SU-DHL-6 (cell line): ENCODE results near the gene ZCCHC13.

Experiments used
- CTCF ChIP-seq: fragments of 200-600 bp; sonication (generic); IDR thresholded peaks from one replicate; pipeline ENCODE4 v1.5.1; 2017; ENCODE audit warnings: antibody characterized with exemption, mild to moderate bottlenecking, low read length, moderate library complexity; ENCODE audit not compliant: insufficient read depth, poor library complexity, severe bottlenecking
- EZH2phosphoT487 ChIP-seq: fragments of 200-600 bp; sonication (generic), shearing (Covaris generic); conservative IDR thresholded peaks from 2 replicates; pipeline ENCODE4 v1.6.1; 2018; ENCODE audit warnings: mild to moderate bottlenecking, antibody characterized with exemption, low read length, moderate library complexity, mixed read lengths

- TF ChIP-seq CTCF, result no peak
- no peak for TF ChIP-seq EZH2phosphoT487
These were observed 36.1 kb downstream of the ZCCHC13 start for GRCh38 chrX:74340051-74340450.
